SK-N-SH treated with all-trans-retinoic acid at 6 μM for 48 hours (cell line): ENCODE measurements around the gene SEPHS1.

Experiments used
- ATAC-seq: fragments of 200-7000 bp; cut with Tn5 transposase; 3 replicates; pipeline ENCODE4 v1.9.1; 2020; ENCODE audit warnings: mild to moderate bottlenecking, moderate library complexity
- BACH2 ChIP-seq: fragments of 250-450 bp; sonication (Bioruptor Pico); IDR thresholded peaks from 2 replicates; pipeline ENCODE4 v1.9.0; 2021; ENCODE audit warnings: mild to moderate bottlenecking, borderline replicate concordance
- CSDC2 ChIP-seq: fragments of 250-450 bp; sonication (Bioruptor Pico); IDR thresholded peaks from 2 replicates; pipeline ENCODE4 v1.5.0; 2020; ENCODE audit warnings: mild to moderate bottlenecking, moderate library complexity
- ESRRG ChIP-seq: fragments of 250-450 bp; sonication (Bioruptor Pico); IDR thresholded peaks from 2 replicates; pipeline ENCODE4 v1.6.1; 2021; ENCODE audit warnings: mild to moderate bottlenecking
- GLIS3 ChIP-seq: fragments of 250-450 bp; sonication (Bioruptor Pico); IDR thresholded peaks from 2 replicates; pipeline ENCODE4 v1.5.0; 2020; ENCODE audit warnings: mild to moderate bottlenecking, moderate library complexity
- ISL1 ChIP-seq: fragments of 250-450 bp; sonication (Bioruptor Pico); IDR thresholded peaks from 2 replicates; pipeline ENCODE4 v2.1.2; 2022; ENCODE audit warnings: mild to moderate bottlenecking, moderate library complexity
- OSR1 ChIP-seq: fragments of 250-450 bp; sonication (Bioruptor Pico); IDR thresholded peaks from 2 replicates; pipeline ENCODE4 v1.8.0; 2022; ENCODE audit warnings: moderate library complexity, mild to moderate bottlenecking, inconsistent platforms
- PPARA ChIP-seq: fragments of 250-450 bp; sonication (Bioruptor Pico); IDR thresholded peaks from 2 replicates; pipeline ENCODE4 v1.5.0; 2020; ENCODE audit warnings: mild to moderate bottlenecking, borderline replicate concordance
- RARB ChIP-seq: fragments of 250-450 bp; sonication (Bioruptor Pico); IDR thresholded peaks from 2 replicates; pipeline ENCODE4 v1.8.0; 2021; ENCODE audit warnings: mild to moderate bottlenecking, moderate library complexity
- SNAI2 ChIP-seq: fragments of 250-450 bp; sonication (Bioruptor Pico); IDR thresholded peaks from 2 replicates; pipeline ENCODE4 v1.5.0; 2020; ENCODE audit warnings: mild to moderate bottlenecking, moderate library complexity
- TCF4 ChIP-seq: fragments of 250-450 bp; sonication (Bioruptor Pico); IDR thresholded peaks from 2 replicates; pipeline ENCODE4 v1.8.0; 2021; ENCODE audit warnings: mild to moderate bottlenecking, moderate library complexity, borderline replicate concordance
- TOX ChIP-seq: fragments of 250-450 bp; sonication (Bioruptor Pico); IDR thresholded peaks from 2 replicates; pipeline ENCODE4 v1.8.0; 2021; ENCODE audit warnings: mild to moderate bottlenecking, moderate library complexity, borderline replicate concordance
- ZFP3 ChIP-seq: fragments of 250-450 bp; sonication (Bioruptor Pico); IDR thresholded peaks from 2 replicates; pipeline ENCODE4 v1.5.0; 2020; ENCODE audit warnings: mild to moderate bottlenecking, moderate library complexity
- ZFP30 ChIP-seq: fragments of 450-650 bp; formaldehyde crosslinking; IDR thresholded peaks from 2 replicates; pipeline ENCODE4 v1.5.0; 2022; ENCODE audit warnings: mild to moderate bottlenecking, moderate library complexity
- ZNF565 ChIP-seq: fragments of 450-650 bp; formaldehyde crosslinking; conservative IDR thresholded peaks from 2 replicates; pipeline ENCODE4 v1.5.0; 2020; ENCODE audit warnings: low read depth, mild to moderate bottlenecking, moderate library complexity
- ZNF70 ChIP-seq: fragments of 450-650 bp; formaldehyde crosslinking; IDR thresholded peaks from 2 replicates; pipeline ENCODE4 v1.5.0; 2020; ENCODE audit warnings: mild to moderate bottlenecking, moderate library complexity
- ZNF8 ChIP-seq: fragments of 450-650 bp; formaldehyde crosslinking; IDR thresholded peaks from 2 replicates; pipeline ENCODE4 v1.5.0; 2020; ENCODE audit warnings: mild to moderate bottlenecking, moderate library complexity
- TF ChIP-seq, protein P1 (sequence below): fragments of 250-450 bp; sonication (Bioruptor Pico); IDR thresholded peaks from 2 replicates; pipeline ENCODE4 v1.5.0; 2020; ENCODE audit warnings: mild to moderate bottlenecking, moderate library complexity
- TF ChIP-seq, protein P2 (sequence below): fragments of 250-450 bp; sonication (Bioruptor Pico); IDR thresholded peaks from 2 replicates; pipeline ENCODE4 v1.5.1; 2021; ENCODE audit warnings: mild to moderate bottlenecking, moderate library complexity
- TF ChIP-seq, protein P3 (sequence below): fragments of 250-450 bp; sonication (Bioruptor Pico); IDR thresholded peaks from 2 replicates; pipeline ENCODE4 v1.8.0; 2020; ENCODE audit warnings: mild to moderate bottlenecking, moderate library complexity, borderline replicate concordance
- TF ChIP-seq, protein P4 (sequence below): fragments of 250-450 bp; sonication (Bioruptor Pico); IDR thresholded peaks from 2 replicates; pipeline ENCODE4 v1.5.1; 2020; ENCODE audit warnings: low read depth, mild to moderate bottlenecking, moderate library complexity
- TF ChIP-seq, protein P5 (sequence below): fragments of 250-450 bp; sonication (Bioruptor Pico); IDR thresholded peaks from 2 replicates; pipeline ENCODE4 v1.8.0; 2021; ENCODE audit warnings: low read depth, mild to moderate bottlenecking, moderate library complexity, borderline replicate concordance

The SEPHS1 gene

DNA sequence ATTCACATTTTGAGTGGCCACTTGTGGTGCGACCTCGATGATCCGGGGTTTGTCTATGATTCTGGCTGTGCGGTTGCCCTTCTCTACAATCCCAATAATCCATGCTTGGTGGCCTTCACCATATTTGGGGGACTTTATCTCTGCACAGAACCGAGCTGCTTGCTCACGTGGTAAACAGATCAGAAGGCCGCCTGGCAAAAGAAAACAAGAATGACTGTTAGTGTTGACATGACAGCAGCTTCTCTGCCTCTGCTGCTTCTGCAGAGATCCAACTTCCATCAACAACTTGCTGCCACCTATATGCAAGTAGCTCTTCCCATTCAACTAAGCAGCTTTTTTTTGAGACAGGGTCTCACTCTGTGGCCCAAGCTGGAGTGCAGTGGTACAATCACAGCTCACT is 28.9 kb downstream of the SEPHS1 start:
- ATAC-seq = no peak

DNA sequence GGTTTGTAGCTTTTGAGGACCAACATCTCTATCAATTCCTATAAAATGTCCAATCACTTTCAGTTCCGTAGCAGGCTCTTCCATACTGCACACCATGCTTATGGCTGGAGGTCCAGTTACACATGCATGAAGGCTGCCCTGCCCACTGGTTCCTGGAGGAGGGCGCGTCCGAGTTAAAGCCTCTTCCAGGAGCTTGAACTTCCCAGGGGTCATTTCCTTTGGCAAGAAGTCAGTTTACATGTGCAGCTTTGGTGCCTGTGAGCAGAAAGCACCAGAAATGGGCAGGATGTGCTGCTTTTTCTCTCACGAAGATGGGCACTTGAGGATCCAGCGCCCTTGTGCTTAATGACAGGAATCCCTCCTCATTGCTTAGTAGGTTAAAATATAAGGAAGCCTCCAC is 30.6 kb downstream of the SEPHS1 start:
- no peak for TF ChIP-seq TCF4 (CRISPR knock-in tag)
- no peak for TF ChIP-seq GLIS3
- TF ChIP-seq ZNF8 (CRISPR knock-in tag) = no peak
- TF ChIP-seq SNAI2 (CRISPR knock-in tag) = no peak
- TF ChIP-seq OSR1 (CRISPR knock-in tag) = no peak
- TF ChIP-seq, protein P1, sequence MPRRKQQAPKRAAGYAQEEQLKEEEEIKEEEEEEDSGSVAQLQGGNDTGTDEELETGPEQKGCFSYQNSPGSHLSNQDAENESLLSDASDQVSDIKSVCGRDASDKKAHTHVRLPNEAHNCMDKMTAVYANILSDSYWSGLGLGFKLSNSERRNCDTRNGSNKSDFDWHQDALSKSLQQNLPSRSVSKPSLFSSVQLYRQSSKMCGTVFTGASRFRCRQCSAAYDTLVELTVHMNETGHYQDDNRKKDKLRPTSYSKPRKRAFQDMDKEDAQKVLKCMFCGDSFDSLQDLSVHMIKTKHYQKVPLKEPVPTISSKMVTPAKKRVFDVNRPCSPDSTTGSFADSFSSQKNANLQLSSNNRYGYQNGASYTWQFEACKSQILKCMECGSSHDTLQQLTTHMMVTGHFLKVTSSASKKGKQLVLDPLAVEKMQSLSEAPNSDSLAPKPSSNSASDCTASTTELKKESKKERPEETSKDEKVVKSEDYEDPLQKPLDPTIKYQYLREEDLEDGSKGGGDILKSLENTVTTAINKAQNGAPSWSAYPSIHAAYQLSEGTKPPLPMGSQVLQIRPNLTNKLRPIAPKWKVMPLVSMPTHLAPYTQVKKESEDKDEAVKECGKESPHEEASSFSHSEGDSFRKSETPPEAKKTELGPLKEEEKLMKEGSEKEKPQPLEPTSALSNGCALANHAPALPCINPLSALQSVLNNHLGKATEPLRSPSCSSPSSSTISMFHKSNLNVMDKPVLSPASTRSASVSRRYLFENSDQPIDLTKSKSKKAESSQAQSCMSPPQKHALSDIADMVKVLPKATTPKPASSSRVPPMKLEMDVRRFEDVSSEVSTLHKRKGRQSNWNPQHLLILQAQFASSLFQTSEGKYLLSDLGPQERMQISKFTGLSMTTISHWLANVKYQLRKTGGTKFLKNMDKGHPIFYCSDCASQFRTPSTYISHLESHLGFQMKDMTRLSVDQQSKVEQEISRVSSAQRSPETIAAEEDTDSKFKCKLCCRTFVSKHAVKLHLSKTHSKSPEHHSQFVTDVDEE = no peak
- no peak for TF ChIP-seq CSDC2 (CRISPR knock-in tag)
- TF ChIP-seq, protein P2, sequence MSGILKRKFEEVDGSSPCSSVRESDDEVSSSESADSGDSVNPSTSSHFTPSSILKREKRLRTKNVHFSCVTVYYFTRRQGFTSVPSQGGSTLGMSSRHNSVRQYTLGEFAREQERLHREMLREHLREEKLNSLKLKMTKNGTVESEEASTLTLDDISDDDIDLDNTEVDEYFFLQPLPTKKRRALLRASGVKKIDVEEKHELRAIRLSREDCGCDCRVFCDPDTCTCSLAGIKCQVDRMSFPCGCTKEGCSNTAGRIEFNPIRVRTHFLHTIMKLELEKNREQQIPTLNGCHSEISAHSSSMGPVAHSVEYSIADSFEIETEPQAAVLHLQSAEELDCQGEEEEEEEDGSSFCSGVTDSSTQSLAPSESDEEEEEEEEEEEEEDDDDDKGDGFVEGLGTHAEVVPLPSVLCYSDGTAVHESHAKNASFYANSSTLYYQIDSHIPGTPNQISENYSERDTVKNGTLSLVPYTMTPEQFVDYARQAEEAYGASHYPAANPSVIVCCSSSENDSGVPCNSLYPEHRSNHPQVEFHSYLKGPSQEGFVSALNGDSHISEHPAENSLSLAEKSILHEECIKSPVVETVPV (CRISPR knock-in tag) = no peak
- no peak for TF ChIP-seq PPARA (CRISPR knock-in tag)
- TF ChIP-seq ISL1 (CRISPR knock-in tag) = no peak
- TF ChIP-seq, protein P3, sequence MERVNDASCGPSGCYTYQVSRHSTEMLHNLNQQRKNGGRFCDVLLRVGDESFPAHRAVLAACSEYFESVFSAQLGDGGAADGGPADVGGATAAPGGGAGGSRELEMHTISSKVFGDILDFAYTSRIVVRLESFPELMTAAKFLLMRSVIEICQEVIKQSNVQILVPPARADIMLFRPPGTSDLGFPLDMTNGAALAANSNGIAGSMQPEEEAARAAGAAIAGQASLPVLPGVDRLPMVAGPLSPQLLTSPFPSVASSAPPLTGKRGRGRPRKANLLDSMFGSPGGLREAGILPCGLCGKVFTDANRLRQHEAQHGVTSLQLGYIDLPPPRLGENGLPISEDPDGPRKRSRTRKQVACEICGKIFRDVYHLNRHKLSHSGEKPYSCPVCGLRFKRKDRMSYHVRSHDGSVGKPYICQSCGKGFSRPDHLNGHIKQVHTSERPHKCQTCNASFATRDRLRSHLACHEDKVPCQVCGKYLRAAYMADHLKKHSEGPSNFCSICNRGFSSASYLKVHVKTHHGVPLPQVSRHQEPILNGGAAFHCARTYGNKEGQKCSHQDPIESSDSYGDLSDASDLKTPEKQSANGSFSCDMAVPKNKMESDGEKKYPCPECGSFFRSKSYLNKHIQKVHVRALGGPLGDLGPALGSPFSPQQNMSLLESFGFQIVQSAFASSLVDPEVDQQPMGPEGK (CRISPR knock-in tag) = no peak
- TF ChIP-seq ZFP30 (CRISPR knock-in tag) = no peak
- TF ChIP-seq, protein P4, sequence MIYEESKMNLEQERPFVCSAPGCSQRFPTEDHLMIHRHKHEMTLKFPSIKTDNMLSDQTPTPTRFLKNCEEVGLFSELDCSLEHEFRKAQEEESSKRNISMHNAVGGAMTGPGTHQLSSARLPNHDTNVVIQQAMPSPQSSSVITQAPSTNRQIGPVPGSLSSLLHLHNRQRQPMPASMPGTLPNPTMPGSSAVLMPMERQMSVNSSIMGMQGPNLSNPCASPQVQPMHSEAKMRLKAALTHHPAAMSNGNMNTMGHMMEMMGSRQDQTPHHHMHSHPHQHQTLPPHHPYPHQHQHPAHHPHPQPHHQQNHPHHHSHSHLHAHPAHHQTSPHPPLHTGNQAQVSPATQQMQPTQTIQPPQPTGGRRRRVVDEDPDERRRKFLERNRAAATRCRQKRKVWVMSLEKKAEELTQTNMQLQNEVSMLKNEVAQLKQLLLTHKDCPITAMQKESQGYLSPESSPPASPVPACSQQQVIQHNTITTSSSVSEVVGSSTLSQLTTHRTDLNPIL = no peak
- TF ChIP-seq ESRRG = no peak
- TF ChIP-seq RARB (CRISPR knock-in tag) = no peak
- no peak for TF ChIP-seq ZNF70 (CRISPR knock-in tag)
- TF ChIP-seq ZFP3 (CRISPR knock-in tag) = no peak
- ATAC-seq = no peak

More for the DNA sequence above, 28.9 kb downstream of the SEPHS1 start:
- TF ChIP-seq PPARA (CRISPR knock-in tag) (no peak), SNAI2 (CRISPR knock-in tag) (no peak), TOX (no peak), ISL1 (CRISPR knock-in tag) (no peak), ZNF70 (CRISPR knock-in tag) (no peak), CSDC2 (CRISPR knock-in tag) (no peak), BACH2 (CRISPR knock-in tag) (no peak), ZNF565 (CRISPR knock-in tag) (no peak), ZFP30 (CRISPR knock-in tag) (no peak)
- TF ChIP-seq, protein P3 (CRISPR knock-in tag) = no peak
- TF ChIP-seq, protein P5, sequence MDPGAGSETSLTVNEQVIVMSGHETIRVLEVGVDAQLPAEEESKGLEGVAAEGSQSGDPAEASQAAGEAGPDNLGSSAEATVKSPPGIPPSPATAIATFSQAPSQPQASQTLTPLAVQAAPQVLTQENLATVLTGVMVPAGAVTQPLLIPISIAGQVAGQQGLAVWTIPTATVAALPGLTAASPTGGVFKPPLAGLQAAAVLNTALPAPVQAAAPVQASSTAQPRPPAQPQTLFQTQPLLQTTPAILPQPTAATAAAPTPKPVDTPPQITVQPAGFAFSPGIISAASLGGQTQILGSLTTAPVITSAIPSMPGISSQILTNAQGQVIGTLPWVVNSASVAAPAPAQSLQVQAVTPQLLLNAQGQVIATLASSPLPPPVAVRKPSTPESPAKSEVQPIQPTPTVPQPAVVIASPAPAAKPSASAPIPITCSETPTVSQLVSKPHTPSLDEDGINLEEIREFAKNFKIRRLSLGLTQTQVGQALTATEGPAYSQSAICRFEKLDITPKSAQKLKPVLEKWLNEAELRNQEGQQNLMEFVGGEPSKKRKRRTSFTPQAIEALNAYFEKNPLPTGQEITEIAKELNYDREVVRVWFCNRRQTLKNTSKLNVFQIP (CRISPR knock-in tag) = no peak
- TF ChIP-seq, protein P1 = no peak
- TF ChIP-seq, all 23 proteins: peak for 0
